CD4-positive, alpha-beta T cell (primary cell): ENCODE measurements around the gene TTLL8. TPM values are rescaled to one million over a fixed set of nuclear protein-coding genes. Genes with fewer than 3 reads are reported as not detected.

ENCODE experiments used
- ATAC-seq: fragments of 200-7000 bp; cut with Tn5 transposase; one replicate; pipeline ENCODE4 v1.10.0; 2022; ENCODE audit warnings: mild to moderate bottlenecking; ENCODE audit not compliant: poor library complexity
- CTCF ChIA-PET: fragments of 350-600 bp; sonication (Branson Sonifier 250); formaldehyde crosslinking; loops from one replicate; lab custom pipeline; 2021; ENCODE audit warnings: antibody characterized with exemption, inconsistent platforms; lab: Charles Lee
- POLR2A ChIA-PET: fragments of 350-600 bp; sonication (Branson Sonifier 250); formaldehyde crosslinking; loops from one replicate; lab custom pipeline; 2021; ENCODE audit warnings: antibody characterized with exemption, inconsistent platforms; lab: Charles Lee
- DNase-seq, 14 experiments: peaks; one replicate each; pipeline ENCODE4 v3.0.0-alpha.2; 2013 to 2020; ENCODE audit warnings: mixed read lengths in 2 of 14
- H3K27ac ChIP-seq, 2 donors: one replicate each; pipeline versions ENCODE4 v1.5.1 to v1.7.0; 2013; ENCODE audit warnings: low read length in 2 of 2, low read depth in 1 of 2, mild to moderate bottlenecking in 1 of 2
- H3K27me3 ChIP-seq, 2 experiments: 1 replicate in 1 of 2; 2 replicates in 1 of 2; pipeline versions ENCODE4 v1.6.1 to v1.7.0; 2013; ENCODE audit warnings: low read length in 2 of 2, control low read depth in 1 of 2, mild to moderate bottlenecking in 1 of 2, moderate library complexity in 1 of 2; ENCODE audit not compliant: insufficient read depth in 2 of 2, control insufficient read depth in 1 of 2
- H3K36me3 ChIP-seq: one replicate; pipeline ENCODE4 v1.6.1; 2013; ENCODE audit warnings: low read length, control low read depth; ENCODE audit not compliant: insufficient read depth
- H3K4me1 ChIP-seq: one replicate; pipeline ENCODE4 v1.6.1; 2013; ENCODE audit warnings: low read length, control low read depth; ENCODE audit not compliant: insufficient read depth
- H3K4me3 ChIP-seq: one replicate; pipeline ENCODE4 v1.5.1; 2013; ENCODE audit warnings: mild to moderate bottlenecking, low read length, moderate library complexity
- H3K9me3 ChIP-seq, 2 experiments: 1 replicate in 1 of 2; 2 replicates in 1 of 2; pipeline versions ENCODE4 v1.6.1 to v1.7.0; 2013; ENCODE audit warnings: low read length in 2 of 2, mild to moderate bottlenecking in 2 of 2, control low read depth in 1 of 2, moderate library complexity in 1 of 2; ENCODE audit not compliant: control insufficient read depth in 1 of 2, insufficient read depth in 1 of 2
- H3K27ac Mint-ChIP-seq: one replicate; pipeline ENCODE4 v1.8.0; 2020; ENCODE audit warnings: mixed read lengths
- H3K27me3 Mint-ChIP-seq: one replicate; pipeline ENCODE4 v1.8.0; 2021; ENCODE audit warnings: mixed read lengths
- H3K36me3 Mint-ChIP-seq: one replicate; pipeline ENCODE4 v1.8.0; 2021; ENCODE audit warnings: low read depth, mixed read lengths
- H3K4me1 Mint-ChIP-seq: one replicate; pipeline ENCODE4 v1.8.0; 2021; ENCODE audit warnings: low read depth, mixed read lengths
- H3K4me3 Mint-ChIP-seq: one replicate; pipeline ENCODE4 v1.8.0; 2020; ENCODE audit warnings: mild to moderate bottlenecking, mixed read lengths
- H3K9me3 Mint-ChIP-seq: one replicate; pipeline ENCODE4 v1.8.0; 2020; ENCODE audit warnings: mixed read lengths
- CTCF ChIP-seq: fragments of 200-600 bp; IDR thresholded peaks from one replicate; pipeline ENCODE4 v1.8.0; 2022; ENCODE audit warnings: antibody characterized with exemption, mild to moderate bottlenecking
- intact Hi-C, 2 experiments: fragments of 100-400 bp; cut with DNase I in 1 of 2; cut with micrococcal nuclease in 1 of 2; formaldehyde crosslinking; loops; one replicate each; pipeline versions ENCODE4 v1.15.1 to v1.9.0; 2023 to 2025; cut with DNase I, micrococcal nuclease
- total RNA-seq, 174 experiments: library from RNA in 2 of 174; stranded (reverse) in 2 of 174; gene quantifications; one replicate each; pipeline ENCODE4 v1.2.3 and lab custom pipeline; 2021 to 2026

Gene TTLL8
- total RNA-seq, 2 experiments from 2014 or later, result not detected

DNA sequence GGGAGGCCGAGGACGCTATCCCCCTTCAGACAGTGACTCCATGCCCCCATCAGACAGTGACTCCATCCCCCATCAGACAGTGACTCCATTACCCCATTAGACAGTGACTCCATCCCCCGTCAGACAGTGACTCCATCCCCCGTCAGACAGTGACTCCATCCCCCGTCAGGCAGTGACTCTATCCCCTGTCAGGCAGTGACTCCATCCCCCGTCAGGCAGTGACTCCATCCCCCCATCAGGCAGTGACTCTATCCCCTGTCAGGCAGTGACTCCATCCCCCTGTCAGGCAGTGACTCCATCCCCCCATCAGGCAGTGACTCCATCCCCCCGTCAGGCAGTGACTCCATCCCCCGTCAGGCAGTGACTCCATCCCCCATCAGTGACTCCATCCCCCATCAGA, 9.1 kb upstream of the TTLL8 start:
- Histone ChIP-seq H3K9me3 (no peaks in the 10 kb centered on the region), H3K27me3 (no peaks in the 10 kb centered on the region)
- H3K9me3 Mint-ChIP-seq, result no peaks in the 10 kb centered on the region

DNA sequence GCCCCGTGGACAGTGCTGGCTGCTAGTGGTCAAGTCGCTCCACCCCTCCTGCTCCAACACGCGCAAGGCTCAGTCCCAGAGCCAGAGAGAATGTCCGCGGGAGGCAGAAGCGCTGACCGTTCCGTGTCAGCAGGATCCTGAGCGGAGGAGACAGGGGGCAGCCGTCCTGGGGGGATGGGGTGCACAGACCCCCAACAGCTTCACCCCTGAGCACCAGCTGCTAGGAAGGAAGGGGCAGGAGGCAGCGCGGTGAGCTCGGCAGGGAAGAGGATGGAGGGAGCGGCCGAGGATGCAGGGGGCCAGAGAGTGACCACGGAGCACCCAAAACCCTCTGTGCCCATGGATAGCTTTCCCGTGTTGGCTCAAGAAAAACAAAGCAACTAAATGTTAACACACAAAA, 6.4 kb upstream of the TTLL8 start:
- CTCF ChIA-PET, result no interaction called here
- peaks cover 10% of the 10 kb centered on the region for H3K27me3 Mint-ChIP-seq
- no peaks in the 10 kb centered on the region for H3K36me3 Mint-ChIP-seq
- Histone ChIP-seq H3K36me3 (no peaks in the 10 kb centered on the region), H3K4me1 (no peaks in the 10 kb centered on the region), H3K27me3 (peaks cover 7 to 8% of the 10 kb centered on the region in 2 experiments), H3K4me3 (no peak overlapping the region), H3K27ac (no peak overlapping the region), H3K9me3 (no peaks in the 10 kb centered on the region)
- POLR2A ChIA-PET, result no interaction called here
- no peak overlapping the region for H3K27ac Mint-ChIP-seq
- H3K4me3 Mint-ChIP-seq, result no peak overlapping the region
- no peak for TF ChIP-seq CTCF
- DNase-seq (no peak), ATAC-seq (no peak)
- no peaks in the 10 kb centered on the region for H3K9me3 Mint-ChIP-seq
- intact Hi-C loops, result no loop called here
- no peaks in the 10 kb centered on the region for H3K4me1 Mint-ChIP-seq

More for the DNA sequence above, 9.1 kb upstream of the TTLL8 start:
- Histone ChIP-seq H3K36me3 (no peaks in the 10 kb centered on the region), H3K4me3 (no peak overlapping the region), H3K27ac (no peak overlapping the region), H3K4me1 (no peaks in the 10 kb centered on the region)
- CTCF ChIA-PET, result no interaction called here
- POLR2A ChIA-PET, result no interaction called here
- DNase-seq, result no peak
- no peak for TF ChIP-seq CTCF
- Mint-ChIP-seq H3K27ac (no peak overlapping the region), H3K4me3 (no peak overlapping the region), H3K27me3 (no peaks in the 10 kb centered on the region), H3K4me1 (no peaks in the 10 kb centered on the region), H3K36me3 (no peaks in the 10 kb centered on the region)
- intact Hi-C loops, result no loop called here
- no peak for ATAC-seq

DNA sequence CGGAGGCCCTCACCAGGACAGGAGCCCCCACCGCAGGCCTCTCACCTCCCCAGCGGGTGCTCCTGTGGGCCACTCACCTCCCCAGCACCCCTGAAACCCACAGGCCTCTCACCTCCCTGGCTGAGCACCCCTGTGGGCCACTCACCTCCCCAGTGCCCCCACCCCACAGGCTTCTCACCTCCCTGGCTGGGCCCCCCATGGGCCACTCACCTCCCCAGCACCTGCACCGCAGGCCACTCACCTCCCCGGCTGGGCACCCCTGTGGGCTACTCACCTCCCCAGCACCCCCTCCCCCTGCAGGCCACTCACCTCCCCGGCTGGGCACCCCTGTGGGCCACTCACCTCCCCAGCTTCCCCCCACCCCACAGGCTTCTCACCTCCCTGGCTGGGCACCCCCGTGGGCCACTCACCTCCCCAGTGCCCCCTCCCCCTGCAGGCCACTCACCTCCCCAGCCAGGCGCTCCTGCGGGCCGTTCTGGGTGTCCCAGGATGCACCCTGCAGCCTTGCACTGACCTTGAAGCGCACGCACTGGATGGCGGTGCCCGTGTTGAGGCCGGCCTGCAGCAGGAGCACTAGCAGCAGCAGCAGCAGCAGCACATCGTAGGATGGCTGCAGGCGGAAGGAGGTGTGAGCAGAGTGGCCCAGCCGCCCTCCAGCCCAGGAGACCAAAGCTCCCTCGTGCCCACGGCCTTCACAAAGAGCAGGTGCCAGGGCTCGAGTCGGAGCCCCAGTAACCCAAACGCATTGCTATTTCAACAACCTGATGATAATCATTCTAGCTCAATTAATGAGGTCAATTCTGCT, 5.7 kb upstream of the TTLL8 start:
- Mint-ChIP-seq H3K36me3 (no peaks in the 10 kb centered on the region), H3K4me3 (no peak overlapping the region), H3K27ac (no peak overlapping the region), H3K9me3 (no peaks in the 10 kb centered on the region), H3K27me3 (peaks cover 15% of the 10 kb centered on the region), H3K4me1 (no peaks in the 10 kb centered on the region)
- Histone ChIP-seq H3K36me3 (no peaks in the 10 kb centered on the region), H3K27ac (no peak overlapping the region), H3K4me1 (no peaks in the 10 kb centered on the region), H3K9me3 (no peaks in the 10 kb centered on the region), H3K4me3 (no peak overlapping the region), H3K27me3 (peaks cover 13 to 14% of the 10 kb centered on the region in 2 experiments)
- ATAC-seq, result no peak
- no peak for TF ChIP-seq CTCF
- ChIA-PET POLR2A (no interaction called here), CTCF (no interaction called here)
- intact Hi-C loops, result no loop called here
- peak in 1 of 14 experiments; percentile 19 for DNase-seq
